ENCODE measurements around the gene POLR2J.

Gene POLR2J

GRCh38 chr7:102473271-102473991 lies 5.3 kb downstream of the POLR2J start:
- peak overlapping the region; percentile 28 for H3K27ac ChIP-seq
- ChIA-PET POLR2A (ENCODE audit: low non-redundant PET) (no interaction called here), CTCF (no interaction called here)
- no peak for TF ChIP-seq CTCF (conservative IDR thresholded peaks at IDR 0.05; ENCODE audit: low read depth)
- DNase-seq (ENCODE audit: low spot score) = no peak

GRCh38 chr7:102472126-102473041 lies 6.3 kb downstream of the POLR2J start:
- DNase-seq (ENCODE audit: low spot score) = no peak
- POLR2A ChIA-PET (ENCODE audit: low non-redundant PET) = interaction anchor here (0.6 kb wide), 2 partner anchors 18 to 38 kb away, joined by 3 to 6 read pairs; no protein-coding TSS in a partner anchor
- peak overlapping the region; percentile 28 for H3K27ac ChIP-seq
- no peak for TF ChIP-seq CTCF (conservative IDR thresholded peaks at IDR 0.05; ENCODE audit: low read depth)
- CTCF ChIA-PET = no interaction called here

GRCh38 chr7:102471791-102472125 lies 7.0 kb downstream of the POLR2J start:
- H3K27ac ChIP-seq = peak overlapping the region; percentile 28
- TF ChIP-seq CTCF (conservative IDR thresholded peaks at IDR 0.05; ENCODE audit: low read depth) = no peak
- ChIA-PET CTCF (interaction anchor here (0.5 kb wide), 1 partner anchor 58 kb away, joined by 3 read pairs; no protein-coding TSS in a partner anchor), POLR2A (ENCODE audit: low non-redundant PET) (no interaction called here)
- DNase-seq (ENCODE audit: low spot score) = no peak

GRCh38 chr7:102469972-102470825 lies 8.5 kb downstream of the POLR2J start:
- ChIA-PET POLR2A (ENCODE audit: low non-redundant PET) (no interaction called here), CTCF (no interaction called here)
- H3K27ac ChIP-seq = peak overlapping the region; percentile 28
- TF ChIP-seq CTCF (conservative IDR thresholded peaks at IDR 0.05; ENCODE audit: low read depth) = no peak
- no peak for DNase-seq (ENCODE audit: low spot score)

- ChIA-PET POLR2A (ENCODE audit: low non-redundant PET) (no interaction called here), CTCF (no interaction called here)
- peak overlapping the region; percentile 28 for H3K27ac ChIP-seq
- no peak for DNase-seq (ENCODE audit: low spot score)
- TF ChIP-seq CTCF (conservative IDR thresholded peaks at IDR 0.05; ENCODE audit: low read depth) = no peak
Measured at GRCh38 chr7:102469351-102469971, 9.3 kb downstream of the POLR2J start.

All from RWPE1 (cell line).